GM15510 (cell line): Measurements from ENCODE around the gene RGS7.

Experiments
- POLR2A ChIP-seq: IDR thresholded peaks from 3 replicates; pipeline ENCODE4 v1.6.1; 2011; ENCODE audit warnings: borderline replicate concordance; ENCODE audit not compliant: insufficient read length; ENCODE audit errors: extremely low read depth

Gene RGS7

DNA sequence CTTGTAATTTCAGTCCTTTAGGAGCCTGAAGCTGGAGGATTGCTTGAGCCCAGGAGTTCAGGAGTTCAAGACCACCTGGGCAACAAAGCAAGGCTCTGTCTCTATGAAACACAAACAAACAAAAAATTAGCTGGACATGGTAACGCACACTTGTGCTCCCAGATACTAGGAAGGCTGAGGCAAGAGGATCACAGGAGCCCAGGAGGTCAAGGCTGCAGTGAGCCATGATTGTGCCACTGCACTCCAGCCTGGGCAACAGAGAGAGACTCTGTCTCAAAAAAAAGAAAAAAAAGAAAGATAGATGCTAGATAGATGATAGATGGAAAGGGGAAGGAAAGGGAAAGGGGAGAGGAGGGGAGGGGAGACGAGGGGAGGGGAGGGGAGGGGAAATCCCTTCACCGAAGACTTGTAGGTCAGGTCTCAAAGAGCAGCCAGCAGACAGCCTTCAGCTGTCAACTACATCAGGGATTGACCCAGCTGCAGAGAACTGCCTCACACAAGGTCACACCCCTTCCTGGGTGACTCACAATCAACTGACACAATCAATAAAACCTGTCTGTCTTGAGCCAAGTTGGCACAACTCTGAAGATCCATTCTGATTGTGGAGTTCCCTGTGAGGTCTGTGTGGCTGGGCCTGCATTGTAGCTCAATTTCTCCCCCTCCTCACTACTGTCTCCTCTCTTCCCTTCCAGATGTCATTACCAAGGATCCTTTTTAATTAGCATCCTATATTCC, 200.6 kb downstream of the RGS7 start:
- no peak for TF ChIP-seq POLR2A

DNA sequence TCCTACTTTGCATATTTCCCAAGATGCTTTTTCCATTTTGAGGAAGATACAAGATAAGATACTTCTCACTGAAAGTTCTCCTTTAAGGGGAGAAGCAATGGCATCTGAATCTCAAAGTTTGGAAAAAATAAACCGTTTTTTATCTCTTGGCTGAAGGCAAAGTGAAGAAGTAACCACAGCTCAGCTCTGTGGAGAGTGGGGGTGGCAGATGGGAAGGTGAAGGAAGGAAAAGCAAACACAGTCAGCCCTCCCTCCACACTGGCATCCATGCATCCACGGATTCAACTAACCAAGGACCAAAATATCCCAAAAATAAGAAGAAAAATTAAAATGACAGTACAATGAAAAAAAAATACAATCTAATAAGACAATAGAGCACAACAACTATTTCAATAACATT, 211.1 kb downstream of the RGS7 start:
- TF ChIP-seq POLR2A = no peak

DNA sequence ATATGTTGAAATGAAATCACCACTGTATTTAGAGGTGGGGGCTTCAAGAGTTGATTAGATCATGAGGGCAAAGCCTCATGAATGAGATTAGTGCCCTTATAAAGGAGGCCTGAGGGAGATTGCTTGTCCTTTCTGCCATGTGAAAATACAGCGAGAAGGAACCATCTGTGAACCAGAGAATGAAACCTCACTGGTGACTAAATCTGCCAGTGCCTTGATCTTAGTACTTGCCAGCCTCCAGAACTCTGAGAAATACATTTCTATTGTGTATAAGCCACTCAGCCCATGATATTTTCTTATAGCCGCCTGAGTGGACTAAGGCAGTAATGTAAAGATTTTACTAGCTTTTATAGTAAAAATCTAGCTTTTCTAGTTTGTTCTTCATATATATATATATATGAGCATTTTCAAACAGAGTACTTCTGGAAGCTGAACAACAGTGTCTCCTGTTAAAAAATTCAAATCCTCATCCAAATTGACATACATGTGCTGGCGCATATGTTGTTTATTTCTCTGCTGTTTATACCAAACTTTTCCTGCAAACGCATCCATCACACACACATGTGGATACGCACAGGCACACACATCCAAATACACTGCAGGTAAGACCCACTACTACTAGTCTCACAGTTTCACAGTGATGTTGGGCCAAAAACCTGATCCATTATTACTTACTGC, 213.1 kb downstream of the RGS7 start:
- no peak for TF ChIP-seq POLR2A

DNA sequence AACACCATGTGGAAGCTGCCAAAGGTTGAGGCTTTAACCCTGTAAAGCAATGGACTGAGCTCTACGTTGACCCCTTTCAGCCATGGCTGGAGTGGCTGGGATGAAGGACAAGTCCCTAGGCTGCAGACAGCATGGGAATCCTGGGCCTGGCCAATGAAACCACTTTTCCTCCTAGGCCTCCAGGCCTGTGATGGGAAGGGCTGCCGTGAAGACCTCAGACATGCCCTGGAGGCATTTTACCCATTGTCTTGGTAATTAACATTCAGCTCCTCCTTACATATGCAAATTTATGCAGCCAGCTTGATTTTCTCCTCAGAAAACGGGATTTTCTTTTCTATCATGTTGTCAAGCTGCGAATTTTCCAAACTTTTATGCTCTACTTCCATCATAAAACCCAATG, 214.5 kb downstream of the RGS7 start:
- TF ChIP-seq POLR2A = no peak

DNA sequence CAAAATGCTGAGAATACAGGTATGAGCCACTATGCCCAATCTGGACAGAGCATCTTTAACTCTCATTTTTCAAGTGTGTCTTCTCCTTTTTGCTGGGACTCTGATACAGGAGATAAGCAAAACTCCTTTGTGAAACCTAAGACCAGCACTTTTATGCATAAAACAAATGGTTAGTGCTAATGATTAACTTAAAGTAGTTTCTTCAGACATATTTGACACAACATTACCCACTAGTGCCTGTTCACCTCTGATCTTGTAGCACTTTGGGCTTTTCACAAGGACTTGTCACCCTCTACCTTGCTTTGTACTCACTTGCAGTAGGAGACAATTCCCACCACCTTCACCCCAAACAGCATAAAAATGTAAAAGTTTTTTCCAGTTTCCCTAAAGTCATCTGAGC, 216.3 kb downstream of the RGS7 start:
- TF ChIP-seq POLR2A = no peak

DNA sequence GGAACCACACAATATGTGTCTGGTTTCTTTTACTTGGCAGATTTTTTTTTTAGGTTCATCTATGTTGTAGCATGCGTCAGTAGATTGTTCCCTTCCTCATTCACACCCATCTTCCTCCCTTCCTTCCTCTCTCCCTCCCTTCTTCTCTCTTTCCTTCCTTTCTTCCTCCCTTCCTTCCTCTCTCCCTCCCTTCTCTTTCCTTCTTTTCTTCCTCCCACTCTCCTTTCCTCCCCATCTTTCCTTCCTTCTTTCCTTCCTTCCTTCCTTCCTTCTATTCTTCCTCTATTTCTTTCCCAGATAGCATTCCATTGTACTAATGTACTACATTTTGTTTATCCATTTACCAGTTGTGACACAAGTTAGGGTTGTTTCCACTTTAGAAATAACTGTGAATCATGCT, 218.0 kb downstream of the RGS7 start:
- TF ChIP-seq POLR2A = no peak

DNA sequence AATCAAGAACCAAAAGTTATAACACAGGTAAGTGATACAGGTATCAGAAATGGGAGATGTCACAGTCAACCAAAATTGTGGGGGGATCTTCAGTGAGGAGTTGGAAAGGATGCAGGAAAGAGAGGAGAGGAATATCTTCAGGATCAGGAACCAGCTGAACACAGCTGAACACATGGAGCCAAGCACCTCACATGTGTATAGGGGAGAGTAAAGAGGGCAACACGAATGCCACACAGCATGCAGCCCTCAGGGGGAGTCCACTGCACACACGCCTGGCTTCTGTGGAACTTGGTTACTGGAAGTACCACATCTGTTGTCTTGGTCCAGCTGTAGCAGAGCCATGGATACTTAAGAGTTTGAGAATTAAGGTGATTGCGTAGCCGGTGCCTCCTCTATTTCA, 218.8 kb downstream of the RGS7 start:
- TF ChIP-seq POLR2A = no peak

DNA sequence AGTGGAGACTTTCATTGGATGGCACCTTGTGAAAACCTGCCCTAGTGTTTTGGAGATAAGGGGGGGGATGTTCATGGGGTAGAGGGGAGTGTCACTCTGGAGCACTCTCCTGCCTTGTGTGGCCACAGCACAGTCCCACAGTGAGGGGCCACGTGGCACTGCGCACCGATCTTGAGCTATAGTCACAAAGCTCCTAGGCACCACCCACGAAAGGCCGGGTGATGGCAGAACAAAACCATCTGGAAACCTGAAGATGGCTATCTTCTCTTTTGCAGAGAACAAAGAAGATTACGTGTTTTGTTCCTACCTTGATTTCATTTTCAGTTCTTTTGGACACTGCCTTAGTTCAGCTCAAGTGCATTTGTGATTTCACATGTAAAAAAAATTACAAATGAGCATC, 220.6 kb downstream of the RGS7 start:
- TF ChIP-seq POLR2A = no peak

DNA sequence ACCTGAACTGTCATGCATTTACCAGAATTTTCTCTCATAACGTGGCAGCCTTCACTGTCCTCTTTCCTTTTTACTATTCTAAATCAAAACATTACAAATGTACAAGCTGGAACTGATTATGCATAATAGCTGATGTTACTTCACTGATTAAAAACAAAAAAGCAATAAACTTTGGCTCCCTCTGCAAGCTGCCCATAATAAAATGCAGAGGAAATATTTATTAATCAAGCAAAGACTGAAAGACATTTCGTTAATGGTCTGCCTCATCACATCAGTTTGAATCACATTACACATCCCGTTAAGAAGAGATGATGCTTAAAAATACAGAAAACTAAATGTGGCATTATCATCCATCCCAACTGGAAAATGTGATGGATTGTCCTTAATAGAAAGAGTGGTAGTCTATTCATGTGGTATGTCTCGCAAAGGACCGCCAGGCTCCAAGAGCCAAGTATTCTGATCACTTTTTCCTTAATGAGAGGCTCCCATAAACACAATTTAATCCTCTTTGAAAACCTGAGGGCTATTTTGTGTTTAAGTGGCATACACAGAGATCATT, 225.3 kb downstream of the RGS7 start:
- no peak for TF ChIP-seq POLR2A

DNA sequence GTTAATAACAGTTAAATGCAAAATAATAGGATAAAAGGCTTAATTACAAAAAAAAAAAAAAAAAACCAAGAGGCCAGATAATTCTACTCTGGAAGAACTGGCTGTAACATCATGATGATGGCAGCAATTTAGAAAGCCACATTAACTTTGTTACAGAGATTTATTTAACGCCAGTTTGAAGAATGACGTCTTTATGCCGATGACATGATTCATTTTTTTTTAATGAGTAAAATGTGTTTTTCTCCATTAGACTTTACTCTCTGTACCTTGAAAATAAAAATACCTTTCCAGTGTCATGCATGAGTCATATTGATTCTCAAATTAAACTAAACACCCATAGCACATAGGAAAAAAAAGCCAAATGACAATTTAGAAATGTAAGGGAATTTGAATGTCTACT, 226.1 kb downstream of the RGS7 start:
- no peak for TF ChIP-seq POLR2A

DNA sequence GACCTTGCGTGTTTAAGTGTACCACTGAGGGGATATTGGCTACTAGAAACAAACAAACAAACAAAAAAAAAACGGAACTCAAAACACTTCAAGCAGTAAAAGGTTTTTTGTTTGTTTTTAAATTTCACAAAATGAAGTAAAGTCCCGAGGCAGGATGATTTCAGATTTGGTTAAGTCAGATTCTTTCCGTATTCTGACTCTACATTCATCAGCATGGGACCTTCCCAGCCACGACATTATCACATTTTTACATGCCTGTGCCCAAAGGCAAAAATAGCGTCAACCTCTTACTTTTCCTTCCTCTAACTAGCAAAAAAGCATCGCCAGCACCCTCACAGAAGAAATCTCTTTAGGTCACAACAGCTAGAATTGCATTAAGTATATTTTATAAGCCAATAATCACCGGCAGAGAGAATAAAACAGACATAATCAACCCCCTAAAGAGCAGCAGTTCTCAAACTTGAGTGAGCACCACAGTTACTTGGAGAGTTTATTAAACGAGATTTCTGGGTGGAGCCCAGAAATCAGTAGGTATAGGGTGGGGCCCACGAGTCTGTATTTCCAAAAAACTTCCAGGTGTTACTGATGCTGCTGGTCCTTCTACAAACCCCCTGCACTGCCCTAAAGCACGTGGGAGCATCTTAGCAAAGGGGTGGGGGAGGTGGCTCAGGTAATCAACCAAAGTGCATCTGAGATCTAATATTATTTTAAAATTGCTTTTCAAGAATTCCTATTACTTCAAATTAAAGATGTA, 227.6 kb downstream of the RGS7 start:
- no peak for TF ChIP-seq POLR2A

DNA sequence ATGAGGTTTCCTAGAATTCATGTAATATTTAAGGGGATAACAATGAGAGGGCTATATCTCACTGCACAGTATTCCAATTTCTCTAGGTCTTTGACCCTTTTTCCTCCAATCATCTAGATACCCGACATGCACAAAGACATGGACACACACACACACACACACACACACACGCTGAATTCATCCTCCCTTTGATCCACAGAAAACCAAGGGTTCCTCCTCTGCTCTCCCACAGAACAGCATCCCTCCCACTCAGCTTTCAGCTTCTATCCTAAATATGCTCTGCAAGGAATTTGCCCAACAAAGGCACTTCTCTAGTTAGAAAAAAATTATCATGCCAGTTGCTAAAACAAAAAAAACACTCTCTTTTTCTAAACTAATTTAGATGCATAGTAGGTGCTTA, 231.7 kb downstream of the RGS7 start:
- TF ChIP-seq POLR2A = no peak

DNA sequence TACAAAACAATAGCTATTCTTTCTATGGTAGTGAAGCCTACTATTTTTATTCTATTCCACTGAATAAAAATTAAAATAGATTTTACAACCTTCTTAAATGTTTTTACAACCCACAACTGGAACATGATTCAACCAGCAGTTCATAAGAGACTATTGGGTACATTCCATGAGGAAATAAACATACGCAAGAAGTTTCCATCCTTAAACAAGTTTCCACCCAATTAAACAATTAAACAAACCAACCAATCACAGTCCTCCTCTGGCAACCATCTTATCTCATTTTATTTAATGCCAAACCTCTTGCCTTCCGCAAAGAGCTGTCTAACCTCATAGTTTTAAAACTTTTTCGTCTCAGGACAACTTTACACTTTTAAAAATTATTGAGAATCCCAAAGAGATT, 239.0 kb downstream of the RGS7 start:
- TF ChIP-seq POLR2A = no peak

DNA sequence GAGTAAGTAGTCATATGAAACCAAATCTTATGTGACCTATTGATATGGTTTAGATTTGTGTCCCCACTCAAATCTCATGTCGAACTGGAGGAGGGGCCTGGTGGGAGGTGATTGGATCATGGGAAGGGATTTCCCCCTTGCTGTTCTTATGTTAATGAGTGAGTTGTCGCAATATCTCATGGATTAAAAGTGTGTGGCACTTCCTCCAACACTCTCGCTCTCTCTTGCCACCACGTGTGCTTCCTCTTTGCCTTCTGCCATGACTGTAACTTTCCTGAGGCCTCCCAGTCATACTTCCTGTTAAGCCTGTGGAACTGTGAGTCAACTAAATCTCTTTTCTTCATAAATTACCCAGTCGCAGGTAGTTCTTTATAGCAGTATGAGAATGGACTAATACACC, 241.2 kb downstream of the RGS7 start:
- no peak for TF ChIP-seq POLR2A

DNA sequence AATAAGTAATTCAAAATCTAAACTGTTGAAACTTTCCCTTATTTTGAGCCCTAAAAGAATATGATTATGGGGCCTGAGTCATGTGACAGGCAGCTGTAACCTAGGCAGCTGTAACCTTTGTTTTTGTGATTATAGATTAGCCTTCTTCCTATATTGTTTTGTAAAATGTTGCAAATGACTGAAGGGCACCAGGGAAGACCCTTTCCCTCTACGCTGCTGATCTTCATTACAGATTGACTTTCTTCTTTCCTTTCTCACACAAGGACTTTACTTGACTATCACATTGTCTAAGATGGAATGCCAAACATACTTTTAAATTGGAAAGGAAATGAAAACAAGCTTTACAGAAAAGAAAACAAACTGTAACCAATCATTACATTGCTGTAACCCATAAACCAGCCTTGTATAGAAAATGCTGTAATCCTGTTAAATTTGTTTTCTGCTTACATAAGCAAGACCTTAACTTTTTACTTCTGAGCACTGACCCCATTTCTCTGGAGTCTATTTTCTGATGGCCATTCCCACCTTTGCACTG, 242.2 kb downstream of the RGS7 start:
- TF ChIP-seq POLR2A = no peak
